GM21576 (cell line): ENCODE measurements around the gene KIF5C.
A peak's percentile ranks its signal among the peaks of the same experiment; 100 is the strongest.

Source experiments
- ATAC-seq: cut with Tn5 transposase; IDR thresholded peaks from one replicate; pipeline ENCODE4 v1.9.1; 2021; ENCODE audit warnings: mild to moderate bottlenecking, moderate library complexity; ENCODE audit not compliant: unreplicated experiment

Gene KIF5C

GRCh38 chr2:148984449-148984848, 109.4 kb downstream of the KIF5C start:
- ATAC-seq, result no peak

- ATAC-seq, result no peak
Observed at GRCh38 chr2:148987286-148987685, 112.3 kb downstream of the KIF5C start.

GRCh38 chr2:148988337-148988736, 113.3 kb downstream of the KIF5C start:
- ATAC-seq, result no peak

GRCh38 chr2:148989882-148990493, 115.0 kb downstream of the KIF5C start:
- peak; percentile 88 for ATAC-seq

- no peak for ATAC-seq
Observed at GRCh38 chr2:148990968-148991367, 115.9 kb downstream of the KIF5C start.

- no peak for ATAC-seq
Observed at GRCh38 chr2:148992448-148992847, 117.4 kb downstream of the KIF5C start.

- ATAC-seq, result no peak
Observed at GRCh38 chr2:148993351-148993750, 118.3 kb downstream of the KIF5C start.

GRCh38 chr2:148994341-148994740, 119.3 kb downstream of the KIF5C start:
- ATAC-seq, result no peak

GRCh38 chr2:148996805-148997204, 121.8 kb downstream of the KIF5C start:
- no peak for ATAC-seq

GRCh38 chr2:148998165-148998830, 123.3 kb downstream of the KIF5C start:
- ATAC-seq, result no peak

GRCh38 chr2:148998831-148999200, 123.8 kb downstream of the KIF5C start:
- no peak for ATAC-seq

- no peak for ATAC-seq
Observed at GRCh38 chr2:148999451-148999921, 124.5 kb downstream of the KIF5C start.

GRCh38 chr2:149000158-149000938, 125.3 kb downstream of the KIF5C start:
- no peak for ATAC-seq

- ATAC-seq, result no peak
Observed at GRCh38 chr2:149001496-149001895, 126.5 kb downstream of the KIF5C start.

GRCh38 chr2:149002378-149002890, 127.4 kb downstream of the KIF5C start:
- no peak for ATAC-seq

GRCh38 chr2:149002891-149003740, 128.1 kb downstream of the KIF5C start:
- ATAC-seq, result no peak

- no peak for ATAC-seq
Observed at GRCh38 chr2:149004836-149005235, 129.8 kb downstream of the KIF5C start.

- no peak for ATAC-seq
Observed at GRCh38 chr2:149005471-149006077, 130.5 kb downstream of the KIF5C start.

GRCh38 chr2:149006883-149007543, 132.0 kb downstream of the KIF5C start:
- no peak for ATAC-seq

- ATAC-seq, result no peak
Observed at GRCh38 chr2:149008381-149008780, 133.4 kb downstream of the KIF5C start.
